IMR-90 (cell line): ENCODE data around the gene CCDC141. TPM values are rescaled to one million over a fixed set of nuclear protein-coding genes. Genes with fewer than 3 reads are reported as not detected.

Source experiments
- ATAC-seq: fragments of 200-7000 bp; cut with Tn5 transposase; 2 replicates; pipeline ENCODE4 v1.9.1; 2020; ENCODE audit warnings: low read depth, mild to moderate bottlenecking, moderate library complexity
- BruUV-seq: library from RNA; stranded (reverse); fragments of 400-500 nt; replicated peaks from 2 replicates; lab custom pipeline; 2021; lab: Mats Ljungman, UMichigan
- CTCF ChIA-PET: fragments of 300-600 bp; formaldehyde crosslinking; extraction: SDS; loops from one replicate; lab custom pipeline; 2021; ENCODE audit warnings: antibody characterized with exemption; lab: Yijun Ruan, JAX
- POLR2A ChIA-PET: fragments of 300-600 bp; sonication (Branson Sonifier 250); formaldehyde crosslinking; loops from one replicate; lab custom pipeline; 2022; ENCODE audit warnings: antibody characterized with exemption; ENCODE audit not compliant: unreplicated experiment; lab: Charles Lee
- DNase-seq: peaks from one replicate; pipeline ENCODE4 v3.0.0; 2013
- H2AFZ ChIP-seq: replicated peaks from 2 replicates; pipeline ENCODE3; 2013; ENCODE audit warnings: low read length, mild to moderate bottlenecking; ENCODE audit not compliant: poor library complexity
- H2AK5ac ChIP-seq: 2 replicates; pipeline ENCODE4 v1.6.1; 2013; ENCODE audit warnings: low read depth, low read length, inconsistent platforms
- H2AK9ac ChIP-seq: replicated peaks from 2 replicates; pipeline ENCODE3; 2013; ENCODE audit warnings: mild to moderate bottlenecking, low read depth, low read length, moderate library complexity; ENCODE audit not compliant: poor library complexity
- H2BK120ac ChIP-seq: 2 replicates; pipeline ENCODE4 v1.6.1; 2013; ENCODE audit warnings: low read depth, low read length, inconsistent platforms
- H2BK15ac ChIP-seq: 3 replicates; pipeline ENCODE4 v1.6.1; 2013; ENCODE audit warnings: low read depth, low read length, inconsistent platforms
- H2BK20ac ChIP-seq: 2 replicates; pipeline ENCODE4 v1.6.1; 2013; ENCODE audit warnings: low read depth, mild to moderate bottlenecking, inconsistent platforms, low read length, moderate library complexity
- H2BK5ac ChIP-seq: 2 replicates; pipeline ENCODE4 v1.6.1; 2013; ENCODE audit warnings: mild to moderate bottlenecking, low read depth, low read length, inconsistent platforms; ENCODE audit not compliant: poor library complexity, severe bottlenecking
- H3K14ac ChIP-seq: replicated peaks from 2 replicates; pipeline ENCODE4 v1.6.1; 2013; ENCODE audit warnings: low read depth, low read length, inconsistent platforms
- H3K18ac ChIP-seq: 2 replicates; pipeline ENCODE4 v1.6.1; 2013; ENCODE audit warnings: low read depth, low read length, control low read depth
- H3K23ac ChIP-seq: 2 replicates; pipeline ENCODE4 v1.6.1; 2013; ENCODE audit warnings: low read depth, low read length, inconsistent platforms
- H3K27ac ChIP-seq: 2 replicates; pipeline ENCODE4 v1.5.1; 2013; ENCODE audit warnings: mild to moderate bottlenecking, control low read depth, low read length; ENCODE audit not compliant: insufficient read depth
- H3K27me3 ChIP-seq: 2 replicates; pipeline ENCODE4 v1.6.1; 2013; ENCODE audit warnings: low read length; ENCODE audit not compliant: control insufficient read depth, insufficient read depth
- H3K36me3 ChIP-seq: 2 replicates; pipeline ENCODE4 v1.6.1; 2013; ENCODE audit warnings: low read length, mixed read lengths; ENCODE audit not compliant: control insufficient read depth, insufficient read depth
- H3K4ac ChIP-seq: 2 replicates; pipeline ENCODE4 v1.6.1; 2013; ENCODE audit warnings: low read depth, low read length, inconsistent platforms
- H3K4me1 ChIP-seq: 2 replicates; pipeline ENCODE4 v1.6.1; 2013; ENCODE audit warnings: low read length, mixed read lengths; ENCODE audit not compliant: control insufficient read depth, insufficient read depth
- H3K4me2 ChIP-seq: 2 replicates; pipeline ENCODE4 v1.6.1; 2013; ENCODE audit warnings: low read depth, mild to moderate bottlenecking, control low read depth, low read length, moderate library complexity
- H3K4me3 ChIP-seq: 2 replicates; pipeline ENCODE4 v1.5.1; 2013; ENCODE audit warnings: low read depth, mild to moderate bottlenecking, control low read depth, low read length, moderate library complexity; ENCODE audit not compliant: insufficient read depth
- H3K56ac ChIP-seq: 2 replicates; pipeline ENCODE4 v1.6.1; 2013; ENCODE audit warnings: low read length, inconsistent platforms; ENCODE audit not compliant: insufficient read depth; ENCODE audit errors: extremely low read depth
- H3K79me1 ChIP-seq, 2 experiments: 2 replicates each; pipeline ENCODE4 v1.6.1; 2013; ENCODE audit warnings: low read length in 2 of 2, inconsistent platforms in 1 of 2, low read depth in 1 of 2
- H3K9ac ChIP-seq: 2 replicates; pipeline ENCODE4 v1.6.1; 2013; ENCODE audit warnings: low read depth, low read length, control low read depth
- H3K9me1 ChIP-seq: 2 replicates; pipeline ENCODE4 v1.6.1; 2013; ENCODE audit warnings: low read length, inconsistent platforms; ENCODE audit not compliant: insufficient read depth
- H3K9me3 ChIP-seq: 2 replicates; pipeline ENCODE4 v1.6.1; 2013; ENCODE audit warnings: low read length; ENCODE audit not compliant: control insufficient read depth, insufficient read depth
- H4K20me1 ChIP-seq: 2 replicates; pipeline ENCODE4 v1.6.1; 2013; ENCODE audit warnings: low read length, inconsistent platforms; ENCODE audit not compliant: insufficient read depth
- H4K5ac ChIP-seq: 2 replicates; pipeline ENCODE4 v1.6.1; 2013; ENCODE audit warnings: mild to moderate bottlenecking, low read depth, low read length, control low read depth
- H4K8ac ChIP-seq, 2 experiments: 2 replicates each; pipeline ENCODE4 v1.6.1; 2013; ENCODE audit warnings: low read depth in 2 of 2, low read length in 2 of 2, control low read depth in 1 of 2, inconsistent platforms in 1 of 2
- H4K91ac ChIP-seq: 2 replicates; pipeline ENCODE4 v1.6.1; 2013; ENCODE audit warnings: low read depth, low read length, inconsistent platforms; ENCODE audit not compliant: insufficient read depth
- MAFK ChIP-seq: IDR thresholded peaks from 2 replicates; pipeline ENCODE4 v1.6.1; 2012; ENCODE audit warnings: low read depth, low read length, improper control_type of control experiment
- POLR2A ChIP-seq: IDR thresholded peaks from 2 replicates; pipeline ENCODE4 v1.6.1; 2012; ENCODE audit warnings: mild to moderate bottlenecking, low read depth, low read length
- RAD21 ChIP-seq: IDR thresholded peaks from 2 replicates; pipeline ENCODE4 v1.6.1; 2012; ENCODE audit warnings: low read length, improper control_type of control experiment
- SMC3 ChIP-seq: fragments of 150-350 bp; IDR thresholded peaks from 2 replicates; pipeline ENCODE4 v1.6.1; 2016; ENCODE audit warnings: low read depth, mild to moderate bottlenecking, antibody characterized with exemption, low read length, moderate library complexity
- WGBS, 2 experiments: methylation state at CpG; one replicate each; pipeline versions ENCODE4 v1.1.5 to v1.1.7; 2013; ENCODE audit warnings: missing lambda C conversion rate in 2 of 2; ENCODE audit not compliant: insufficient read length in 1 of 2; ENCODE audit errors: extremely low coverage in 2 of 2; 5-methylcytosine and 5-hydroxymethylcytosine counted together
- dilution Hi-C: fragments of 300-500 bp; cut with HindIII; formaldehyde crosslinking; loops from one replicate; pipeline ENCODE4 v1.14.3; 2018; ENCODE audit warnings: low sequenced_read_pairs; ENCODE audit not compliant: unreplicated experiment
- in situ Hi-C: fragments of 300-500 bp; cut with MboI; formaldehyde crosslinking; loops from 3 replicates; pipeline ENCODE4 v1.14.3; 2019; ENCODE audit warnings: low sequenced_read_pairs, inconsistent platforms, mixed read lengths
- intact Hi-C: fragments of 100-400 bp; cut with micrococcal nuclease; formaldehyde crosslinking; loops from 2 replicates; pipeline ENCODE4 v1.10.0; 2022
- polyA plus RNA-seq, 3 experiments: library from polyadenylated mRNA; depleted of rRNA; stranded (reverse); fragments of >200 nt; gene quantifications; 2 replicates each; pipeline ENCODE4 v1.2.3, GENCODE V29; 2012; ENCODE audit warnings: low replicate concordance in 1 of 3
- total RNA-seq: library from RNA; depleted of rRNA; stranded (reverse); fragments of >200 nt; gene quantifications from 2 replicates; pipeline ENCODE4 v1.2.3, GENCODE V29; 2012
- TF ChIP-seq, protein P1 (sequence below): fragments of 150-350 bp; IDR thresholded peaks from 2 replicates; pipeline ENCODE4 v1.6.1; 2016; ENCODE audit warnings: low read depth, mild to moderate bottlenecking, low read length, moderate library complexity, borderline replicate concordance
- TF ChIP-seq, protein P2 (sequence below): fragments of 150-350 bp; IDR thresholded peaks from 2 replicates; pipeline ENCODE4 v1.6.1; 2017; ENCODE audit warnings: mild to moderate bottlenecking, antibody characterized with exemption, low read length, low read depth

The CCDC141 gene
- total and polyA plus RNA-seq, 2 of the 4 experiments (the other 2 are of a cell fraction): not detected

DNA sequence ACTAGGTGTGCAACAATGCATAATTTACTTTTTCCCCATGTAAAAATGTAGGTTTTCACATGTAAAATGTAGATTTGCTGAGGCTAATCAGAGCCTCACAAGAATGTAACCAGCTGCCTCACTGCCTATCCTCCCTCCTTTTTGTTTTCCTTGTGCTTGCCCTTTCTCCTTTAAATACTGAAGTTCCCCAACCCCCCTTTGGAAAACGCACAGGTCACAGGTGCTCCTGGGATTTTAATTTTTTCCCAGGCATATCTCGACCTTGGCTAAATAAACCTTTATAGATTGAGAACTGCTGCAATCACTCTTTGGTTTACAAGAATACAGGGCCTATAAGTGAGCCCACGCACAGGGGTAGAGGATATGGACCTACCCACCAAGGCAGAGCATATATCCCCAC, 165.5 kb downstream of the CCDC141 start:
- dilution Hi-C loops: no loop called here
- no peak overlapping the region for H3K4me2 ChIP-seq
- in situ Hi-C loops: no loop called here

More for the DNA sequence above, 165.5 kb downstream of the CCDC141 start:
- DNase-seq: no peak
- no peak overlapping the region for H4K8ac ChIP-seq
- no peak overlapping the region for H3K27ac ChIP-seq
- no peak overlapping the region for H3K23ac ChIP-seq
- H4K20me1 ChIP-seq: no peaks in the 10 kb centered on the region
- BruUV-seq: no TSS peak
- H3K79me1 ChIP-seq: no peaks in the 10 kb centered on the region
- no peak overlapping the region for H2BK5ac ChIP-seq
- H2BK15ac ChIP-seq: no peak overlapping the region
- no peaks in the 10 kb centered on the region for H3K36me3 ChIP-seq
- no CpG with 5 or more reads among the region's 3 CpGs for WGBS, 2 experiments
- H2BK120ac ChIP-seq: no peak overlapping the region
- H2AK9ac ChIP-seq: no peak overlapping the region
- H3K56ac ChIP-seq: no peak overlapping the region
- H3K4me1 ChIP-seq: no peaks in the 10 kb centered on the region
- no peak overlapping the region for H4K91ac ChIP-seq
- no peak overlapping the region for H3K14ac ChIP-seq
- H3K18ac ChIP-seq: no peak overlapping the region
- H2AK5ac ChIP-seq: no peak overlapping the region
- CTCF ChIA-PET: interaction anchor here (0.7 kb wide), 2 partner anchors 245 to 276 kb away, joined by 5 read pairs; no protein-coding TSS in a partner anchor
- no peaks in the 10 kb centered on the region for H3K9me1 ChIP-seq
- no peak for ATAC-seq
- no peak for TF ChIP-seq POLR2A
- TF ChIP-seq, protein P1, sequence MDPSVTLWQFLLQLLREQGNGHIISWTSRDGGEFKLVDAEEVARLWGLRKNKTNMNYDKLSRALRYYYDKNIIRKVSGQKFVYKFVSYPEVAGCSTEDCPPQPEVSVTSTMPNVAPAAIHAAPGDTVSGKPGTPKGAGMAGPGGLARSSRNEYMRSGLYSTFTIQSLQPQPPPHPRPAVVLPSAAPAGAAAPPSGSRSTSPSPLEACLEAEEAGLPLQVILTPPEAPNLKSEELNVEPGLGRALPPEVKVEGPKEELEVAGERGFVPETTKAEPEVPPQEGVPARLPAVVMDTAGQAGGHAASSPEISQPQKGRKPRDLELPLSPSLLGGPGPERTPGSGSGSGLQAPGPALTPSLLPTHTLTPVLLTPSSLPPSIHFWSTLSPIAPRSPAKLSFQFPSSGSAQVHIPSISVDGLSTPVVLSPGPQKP: no peak
- TF ChIP-seq RAD21: no peak
- TF ChIP-seq, protein P2, sequence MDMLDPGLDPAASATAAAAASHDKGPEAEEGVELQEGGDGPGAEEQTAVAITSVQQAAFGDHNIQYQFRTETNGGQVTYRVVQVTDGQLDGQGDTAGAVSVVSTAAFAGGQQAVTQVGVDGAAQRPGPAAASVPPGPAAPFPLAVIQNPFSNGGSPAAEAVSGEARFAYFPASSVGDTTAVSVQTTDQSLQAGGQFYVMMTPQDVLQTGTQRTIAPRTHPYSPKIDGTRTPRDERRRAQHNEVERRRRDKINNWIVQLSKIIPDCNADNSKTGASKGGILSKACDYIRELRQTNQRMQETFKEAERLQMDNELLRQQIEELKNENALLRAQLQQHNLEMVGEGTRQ: no peak
- no peak for TF ChIP-seq SMC3
- TF ChIP-seq MAFK: no peak
- no peak overlapping the region for H4K5ac ChIP-seq
- H2AFZ ChIP-seq: no peak overlapping the region
- 0 out of 2 replicates have a peak, but pooled peaks cover 2% of the 10 kb centered on the region for H3K27me3 ChIP-seq
- POLR2A ChIA-PET: no interaction called here
- no peak overlapping the region for H3K4ac ChIP-seq
- intact Hi-C loops: no loop called here
- no peaks in the 10 kb centered on the region for H3K9me3 ChIP-seq
- no peak overlapping the region for H3K4me3 ChIP-seq
- no peak overlapping the region for H2BK20ac ChIP-seq
- H3K9ac ChIP-seq: no peak overlapping the region
